GM08714 (cell line): ENCODE measurements around the gene OR11A1.

Source experiments
- H3K4me3 ChIP-seq: fragments of 200-500 bp; sonication (Bioruptor generic); 2 replicates; pipeline ENCODE4 v1.5.1; 2014; ENCODE audit warnings: mild to moderate bottlenecking, low read length, inconsistent platforms
- ZNF274 ChIP-seq: IDR thresholded peaks from 2 replicates; pipeline ENCODE4 v1.6.1; 2012; ENCODE audit warnings: mild to moderate bottlenecking, low read depth, low read length

OR11A1 gene

DNA sequence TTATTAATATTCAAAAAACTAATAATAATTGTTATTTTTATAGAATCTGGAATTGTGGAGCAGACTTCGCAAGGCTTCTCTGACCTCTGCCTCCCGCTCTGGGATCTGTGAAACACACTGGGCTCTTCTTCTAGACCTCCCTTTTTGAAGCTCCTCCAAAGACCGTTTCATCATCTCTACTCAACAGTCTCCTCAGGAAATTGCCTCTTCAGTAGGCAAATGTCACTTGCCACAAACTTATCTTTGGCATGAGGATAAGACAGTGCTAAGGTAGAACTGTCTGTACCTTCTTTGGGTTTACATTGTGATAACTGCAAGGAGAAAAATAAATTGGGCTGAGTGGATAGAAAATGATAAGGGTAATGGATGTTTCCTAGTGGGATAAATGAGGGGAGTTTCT is 33.2 kb upstream of the OR11A1 start:
- TF ChIP-seq ZNF274 = no peak
- H3K4me3 ChIP-seq = no peak overlapping the region

DNA sequence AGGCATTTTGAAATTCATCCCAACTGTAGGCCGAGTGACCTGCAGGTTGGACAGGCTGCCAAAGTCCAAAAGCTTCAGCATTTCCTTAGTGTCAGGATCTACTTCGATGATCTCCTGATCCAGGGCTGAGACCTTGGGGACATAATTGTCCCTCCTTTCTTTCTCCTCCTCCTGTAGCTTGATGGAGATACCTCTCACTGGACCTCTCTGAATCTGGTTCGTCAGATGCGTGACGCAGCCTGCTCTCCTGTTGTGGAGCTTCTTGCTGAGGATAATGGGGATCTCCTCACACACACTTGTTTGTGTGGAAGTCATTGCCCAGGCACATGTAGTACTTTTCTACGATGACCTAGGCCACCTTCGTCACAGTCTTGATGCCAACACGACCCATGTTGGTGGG is 32.4 kb upstream of the OR11A1 start:
- no peak overlapping the region for H3K4me3 ChIP-seq
- no peak for TF ChIP-seq ZNF274

DNA sequence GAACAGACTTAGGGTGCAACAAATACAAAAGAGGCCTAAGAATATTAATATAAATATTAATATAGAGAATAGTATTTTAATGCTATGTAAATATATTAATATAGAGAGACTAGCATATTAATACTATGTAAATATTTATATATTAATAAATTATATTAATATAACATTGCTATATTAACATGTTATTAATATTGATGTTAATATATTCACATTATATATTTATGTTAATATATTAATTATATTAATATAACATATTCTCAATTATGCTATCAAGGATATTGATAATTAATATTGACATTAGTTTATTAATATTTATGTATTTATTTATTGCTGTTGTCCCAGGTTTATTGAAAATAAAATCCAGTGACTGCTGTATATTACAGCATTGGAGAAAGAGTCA is 32.0 kb upstream of the OR11A1 start:
- no peak for TF ChIP-seq ZNF274
- no peak overlapping the region for H3K4me3 ChIP-seq

DNA sequence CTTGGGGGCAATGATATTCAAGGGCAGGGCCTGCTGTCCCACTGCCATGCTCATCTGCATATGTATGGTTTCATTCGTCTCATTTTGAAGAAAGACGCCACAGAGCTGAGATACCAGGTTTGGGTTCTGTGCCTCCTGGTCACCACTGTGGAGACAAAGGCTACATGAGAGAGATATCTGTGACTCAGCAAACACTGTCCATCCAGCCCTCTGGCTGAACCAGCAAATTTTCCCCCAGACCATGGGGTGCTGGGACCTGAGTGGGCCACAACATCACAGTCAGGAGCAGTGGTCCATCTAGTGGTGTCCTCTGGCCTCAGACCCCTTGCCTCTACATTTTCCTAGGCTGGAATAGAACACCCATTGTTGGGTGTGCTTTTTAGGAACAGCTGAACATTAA is 30.8 kb upstream of the OR11A1 start, which contains the start of gene MAS1L:
Gene MAS1L (minus strand): TSS at position 297 of the 400 bp plus-strand sequence. CDS start 54 bp downstream, at position 243.
- H3K4me3 ChIP-seq = no peak within 1 kb of the TSS
- no peak for TF ChIP-seq ZNF274

DNA sequence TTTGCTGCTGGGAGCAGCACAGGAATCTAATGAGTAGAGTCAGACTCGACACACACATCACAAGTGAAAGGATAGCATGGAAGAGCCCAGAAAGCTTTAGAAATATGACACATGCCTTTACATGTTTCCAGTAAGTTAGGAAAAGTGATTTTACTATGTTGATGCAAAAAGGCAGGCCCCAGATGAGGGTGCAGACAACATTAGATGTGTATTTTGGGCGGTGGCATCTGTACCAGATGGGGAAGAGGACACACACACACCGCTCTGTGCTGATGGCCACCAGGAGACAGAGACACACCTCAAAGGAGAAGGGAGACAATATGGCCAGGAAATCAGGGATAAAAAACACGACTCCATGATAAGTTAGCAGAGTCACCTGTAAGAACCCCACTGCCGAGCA is 30.3 kb upstream of the OR11A1 start:
- H3K4me3 ChIP-seq = no peak overlapping the region
- TF ChIP-seq ZNF274 = no peak

DNA sequence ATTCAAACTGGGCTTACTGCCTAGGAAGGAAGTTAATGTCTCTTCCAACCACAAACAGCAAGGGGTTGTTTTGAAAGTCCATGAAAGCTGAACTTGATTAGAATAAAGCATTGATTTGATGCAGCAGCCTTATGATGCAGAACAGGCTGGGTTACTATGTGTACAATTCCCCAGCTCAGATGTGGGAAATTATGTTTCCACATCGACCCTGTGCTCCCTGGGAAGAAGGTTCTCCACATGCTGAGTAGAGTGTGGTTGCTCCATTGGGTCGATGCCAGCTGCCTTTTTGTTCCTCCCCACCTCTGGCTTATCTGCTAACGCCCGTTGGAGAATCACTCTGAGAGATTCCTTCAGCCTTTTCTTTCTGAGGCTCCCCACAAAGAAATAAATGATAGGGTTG is 29.7 kb upstream of the OR11A1 start:
- no peak overlapping the region for H3K4me3 ChIP-seq
- TF ChIP-seq ZNF274 = no peak

DNA sequence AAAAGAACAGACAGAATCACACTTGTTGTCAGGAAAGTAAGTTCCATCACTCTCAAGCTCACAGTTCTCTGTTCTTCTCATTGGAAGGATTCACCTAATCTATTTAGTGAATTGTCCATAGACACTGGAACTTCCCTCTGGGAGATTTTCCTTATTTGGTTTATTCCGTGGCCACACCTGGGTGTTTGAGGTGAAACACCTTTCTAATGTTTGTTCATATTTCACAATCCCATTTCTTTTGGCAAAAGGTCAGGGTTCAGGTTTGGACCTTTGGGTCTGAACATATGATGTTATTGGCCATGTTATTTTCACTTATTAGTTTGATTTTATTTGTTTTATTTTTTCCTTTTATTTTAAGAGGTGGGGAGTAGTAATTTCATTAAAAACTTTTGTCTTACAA is 26.9 kb upstream of the OR11A1 start:
- no peak for TF ChIP-seq ZNF274
- no peak overlapping the region for H3K4me3 ChIP-seq

DNA sequence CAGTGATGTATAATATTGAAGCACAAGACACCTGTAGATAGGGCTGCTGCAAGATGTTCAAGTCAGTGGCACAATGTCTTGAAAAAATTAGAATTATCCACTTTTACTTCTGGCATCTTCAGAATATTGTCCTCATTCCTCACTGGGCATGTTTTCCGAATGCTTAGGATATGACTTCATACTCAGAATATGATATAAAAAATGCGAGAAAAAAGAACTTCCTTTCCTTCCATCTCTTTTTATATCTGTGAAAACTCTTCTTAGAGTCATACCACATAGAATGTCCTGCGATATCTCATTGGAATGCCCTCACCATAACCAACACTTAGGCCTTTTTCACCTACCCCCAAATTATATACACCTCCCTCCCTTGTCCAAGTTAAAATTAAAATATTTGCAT is 26.3 kb upstream of the OR11A1 start:
- no peak for TF ChIP-seq ZNF274
- H3K4me3 ChIP-seq = no peak overlapping the region

DNA sequence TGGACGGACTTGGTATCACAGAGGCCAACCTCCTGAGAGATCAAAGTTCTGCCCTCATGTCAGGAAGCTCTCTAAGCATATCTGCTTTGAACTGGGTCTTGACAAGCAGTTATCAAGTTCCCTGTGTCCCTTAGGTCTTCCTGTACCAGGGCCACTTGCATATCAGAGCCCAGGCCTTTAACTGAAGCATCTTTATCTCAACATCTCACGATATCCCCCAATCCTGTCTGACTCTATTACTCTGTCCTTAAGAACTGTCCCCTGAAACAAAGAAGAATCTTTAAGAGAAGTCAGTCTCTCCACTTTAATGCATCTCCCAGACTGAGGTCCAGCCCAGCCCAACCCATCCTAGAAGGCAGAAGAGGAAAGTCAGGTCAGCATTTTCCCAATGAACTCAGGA is 22.7 kb upstream of the OR11A1 start:
- no peak overlapping the region for H3K4me3 ChIP-seq
- TF ChIP-seq ZNF274 = no peak

DNA sequence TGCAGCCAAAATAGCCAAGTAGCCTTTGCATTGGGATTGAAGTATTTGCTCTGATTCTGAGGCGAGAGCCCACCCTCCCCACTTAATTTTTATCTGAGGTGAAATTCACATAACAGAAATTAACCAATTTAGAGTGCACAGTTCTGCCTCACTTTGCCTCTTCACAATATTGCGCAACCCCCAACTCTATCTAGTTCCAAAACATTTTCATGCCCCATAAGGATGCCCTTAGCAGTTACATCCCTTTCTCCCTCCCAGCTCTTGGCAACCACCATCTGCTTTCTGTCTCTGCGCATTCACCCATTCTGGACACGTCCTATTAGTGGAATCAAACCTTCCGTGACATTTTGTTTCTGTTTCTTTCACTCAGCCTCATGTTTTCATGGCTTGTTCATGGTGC is 21.9 kb upstream of the OR11A1 start:
- TF ChIP-seq ZNF274 = no peak
- H3K4me3 ChIP-seq = no peak overlapping the region

DNA sequence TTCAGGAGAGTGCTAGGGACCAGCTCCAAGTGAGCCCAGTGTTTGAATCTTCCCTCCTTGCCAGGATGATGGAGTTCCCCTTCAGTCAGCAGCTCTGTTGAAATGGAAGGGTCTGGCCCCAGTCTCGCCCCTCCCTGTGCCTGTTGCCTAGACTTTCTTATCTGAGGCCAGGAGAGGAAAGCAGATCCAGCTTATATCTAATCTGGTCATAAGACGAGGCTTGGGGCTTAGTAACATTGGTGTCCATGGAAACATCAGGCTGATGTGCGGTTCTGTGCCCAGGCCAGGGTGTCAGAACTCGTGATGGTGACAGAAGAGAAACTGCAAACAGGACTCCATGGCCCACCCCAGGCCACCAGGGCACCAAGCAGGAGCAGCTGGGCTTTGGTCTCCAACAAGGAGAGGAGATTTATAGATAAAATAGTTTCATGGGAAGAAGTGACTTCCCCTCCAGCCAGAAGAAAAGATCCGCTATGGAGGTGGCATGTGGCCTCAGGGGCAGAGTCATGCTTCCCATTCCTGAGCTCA is 21.1 kb upstream of the OR11A1 start:
- no peak overlapping the region for H3K4me3 ChIP-seq
- TF ChIP-seq ZNF274 = no peak

DNA sequence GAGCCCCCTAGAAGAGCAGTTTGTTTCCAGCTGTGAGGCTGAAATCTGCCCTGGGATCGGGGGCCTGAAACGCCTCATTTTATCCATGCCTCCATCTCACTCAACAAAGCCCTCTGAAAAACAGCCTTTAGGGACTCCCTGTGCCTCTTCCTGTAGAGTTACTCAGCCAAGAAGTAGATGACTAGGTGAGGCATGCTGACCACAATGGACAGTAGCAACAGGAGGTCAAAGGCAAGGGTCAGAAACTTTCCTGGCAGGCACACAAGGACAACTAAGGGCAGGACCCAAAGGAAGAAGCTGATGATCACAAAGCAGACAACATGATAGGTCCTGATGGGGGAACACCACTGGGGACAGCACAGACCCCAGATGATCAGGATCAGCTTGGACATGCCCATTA is 18.1 kb upstream of the OR11A1 start:
- no peak for TF ChIP-seq ZNF274
- H3K4me3 ChIP-seq = no peak overlapping the region

DNA sequence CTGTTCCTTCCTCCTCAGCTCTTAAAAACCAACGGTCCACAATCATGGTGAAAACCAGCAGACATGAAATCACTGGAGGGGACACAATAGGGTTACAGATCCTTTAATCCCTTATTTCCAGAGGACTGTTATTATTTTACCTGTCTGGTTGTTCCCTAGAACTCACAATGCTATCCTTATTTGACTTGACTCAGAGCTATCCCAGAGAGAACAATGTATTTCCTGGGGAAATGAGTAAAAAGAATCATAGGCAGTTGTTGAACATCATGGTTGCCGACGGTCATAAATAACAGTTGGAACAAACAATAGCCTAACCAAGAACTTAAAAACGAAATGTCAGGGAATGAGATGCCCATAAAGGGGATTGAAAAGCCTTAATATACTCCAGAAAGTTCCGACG is 9.4 kb upstream of the OR11A1 start:
- TF ChIP-seq ZNF274 = no peak

DNA sequence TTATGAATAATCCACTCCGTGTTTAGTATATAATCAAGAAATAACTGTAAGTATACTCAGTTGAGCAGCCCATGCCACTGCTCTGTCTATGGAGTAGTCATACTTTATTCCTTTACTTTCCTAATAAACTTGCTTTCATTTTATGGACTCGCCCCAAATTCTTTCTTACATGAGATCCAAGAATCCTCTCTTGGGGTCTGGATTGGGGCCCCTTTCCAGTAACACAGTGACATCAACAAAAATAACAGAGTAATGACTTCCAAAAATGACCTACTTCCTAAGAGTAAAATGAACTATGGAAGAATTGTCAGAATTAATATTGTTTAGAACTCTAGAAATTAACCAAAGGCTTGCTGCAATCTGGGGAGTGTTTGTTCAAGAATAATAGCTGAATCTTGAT is 8.9 kb upstream of the OR11A1 start:
- H3K4me3 ChIP-seq = no peak overlapping the region
- no peak for TF ChIP-seq ZNF274

More for the DNA sequence above, 9.4 kb upstream of the OR11A1 start:
- H3K4me3 ChIP-seq = no peak overlapping the region

DNA sequence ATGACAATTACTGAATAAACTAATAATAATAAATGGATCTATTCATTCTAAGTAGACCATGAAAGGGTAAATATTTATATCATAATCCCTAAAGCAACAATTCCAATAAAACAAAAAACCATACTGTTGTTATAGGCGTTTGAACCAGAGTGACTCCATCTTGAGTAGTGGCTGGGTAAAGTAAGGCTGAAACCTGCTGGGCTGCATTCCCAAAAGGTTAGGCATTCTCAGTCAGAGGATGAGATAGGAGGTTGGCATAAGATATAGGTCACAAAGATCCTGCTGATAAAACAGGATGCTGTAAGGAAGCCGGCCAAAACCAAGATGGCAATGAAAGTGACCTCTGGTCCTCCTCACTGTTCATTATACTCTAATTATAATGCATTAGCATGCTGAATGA is 8.4 kb upstream of the OR11A1 start:
- no peak overlapping the region for H3K4me3 ChIP-seq
- no peak for TF ChIP-seq ZNF274

DNA sequence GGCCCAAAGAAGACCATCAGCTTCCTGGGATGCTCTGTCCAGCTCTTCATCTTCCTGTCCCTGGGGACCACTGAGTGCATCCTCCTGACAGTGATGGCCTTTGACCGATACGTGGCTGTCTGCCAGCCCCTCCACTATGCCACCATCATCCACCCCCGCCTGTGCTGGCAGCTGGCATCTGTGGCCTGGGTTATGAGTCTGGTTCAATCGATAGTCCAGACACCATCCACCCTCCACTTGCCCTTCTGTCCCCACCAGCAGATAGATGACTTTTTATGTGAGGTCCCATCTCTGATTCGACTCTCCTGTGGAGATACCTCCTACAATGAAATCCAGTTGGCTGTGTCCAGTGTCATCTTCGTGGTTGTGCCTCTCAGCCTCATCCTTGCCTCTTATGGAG is 5.2 kb upstream of the OR11A1 start:
- H3K4me3 ChIP-seq = no peak overlapping the region
- TF ChIP-seq ZNF274 = no peak

DNA sequence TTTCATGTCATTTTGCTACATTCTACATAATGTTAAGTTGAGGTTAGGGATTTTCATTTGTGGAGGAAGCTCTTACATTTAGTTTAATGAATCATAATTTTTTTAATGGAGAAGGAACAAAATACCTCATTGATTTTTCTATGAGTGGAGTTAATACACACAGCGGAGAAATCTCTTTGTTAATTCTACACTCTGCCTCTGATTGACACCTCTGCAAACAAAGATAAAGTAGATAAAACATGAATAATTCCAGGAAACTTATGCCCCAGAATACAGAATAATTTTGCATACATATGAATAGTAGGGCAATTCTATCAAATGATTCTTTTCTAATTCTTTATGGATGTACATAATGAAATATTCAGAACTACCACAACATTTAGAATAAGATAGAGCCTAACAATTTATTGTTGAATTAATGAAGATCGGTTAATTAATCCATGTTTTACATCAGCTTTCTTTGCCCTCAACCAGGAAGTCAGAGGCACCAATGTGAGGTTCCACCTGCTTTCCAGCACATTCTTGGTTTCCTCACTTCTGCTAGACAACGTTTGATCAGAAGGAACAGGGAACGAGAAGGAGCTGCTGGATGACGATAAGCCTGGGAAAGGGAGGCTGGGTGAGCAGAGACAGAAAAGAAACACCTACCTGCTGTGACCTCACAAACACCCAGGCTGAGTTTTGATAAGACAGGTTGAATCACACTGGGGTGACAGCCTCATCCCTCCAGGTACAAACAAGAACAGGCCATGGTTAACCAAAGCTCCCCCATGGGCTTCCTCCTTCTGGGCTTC is 4.3 kb upstream of the OR11A1 start:
- no peak overlapping the region for H3K4me3 ChIP-seq
- no peak for TF ChIP-seq ZNF274
